Endothelial cell of umbilical vein (primary cell): Measurements from ENCODE around the gene EIF2B5. TPM values are rescaled to one million over a fixed set of nuclear protein-coding genes. Genes with fewer than 3 reads are reported as not detected.

Source experiments
- BruUV-seq: library from RNA; stranded (reverse); fragments of 400-500 nt; replicated peaks from 2 replicates; lab custom pipeline; 2021; lab: Mats Ljungman, UMichigan
- CTCF ChIA-PET: fragments of 300-600, 350-600 bp; sonication (Branson Sonifier 250); formaldehyde crosslinking; loops from one replicate; lab custom pipeline; 2021; ENCODE audit warnings: antibody characterized with exemption, inconsistent platforms; lab: Charles Lee
- POLR2A ChIA-PET: fragments of 300-600, 350-600 bp; sonication (Branson Sonifier 250); formaldehyde crosslinking; loops from one replicate; lab custom pipeline; 2021; ENCODE audit warnings: antibody characterized with exemption, inconsistent platforms; lab: Charles Lee
- DNase-seq: peaks from one replicate; pipeline ENCODE4 v3.0.0-alpha.2; 2011; ENCODE audit warnings: low read depth, low spot score
- FAIRE-seq: peaks from 2 replicates; lab custom pipeline; 2011; peaks lifted over from hg19 to GRCh38; lab: Jason Lieb, UNC
- H2AFZ ChIP-seq: 2 replicates; pipeline ENCODE4 v1.6.0; 2012; ENCODE audit warnings: low read depth, low read length, control low read depth, inconsistent platforms
- H3K27ac ChIP-seq: 2 replicates; pipeline ENCODE4 v1.5.1; 2011; ENCODE audit warnings: low read depth, mild to moderate bottlenecking, control low read depth, low read length, moderate library complexity; ENCODE audit not compliant: insufficient read depth
- H3K27me3 ChIP-seq, 2 experiments: 2 replicates each; pipeline versions ENCODE4 v1.6.0 to v1.6.1; 2011; ENCODE audit warnings: low read length in 2 of 2, mixed read lengths in 1 of 2; ENCODE audit not compliant: control insufficient read depth in 2 of 2, insufficient read depth in 2 of 2
- H3K36me3 ChIP-seq, 2 experiments: 2 replicates in 1 of 2; 3 replicates in 1 of 2; pipeline ENCODE4 v1.5.1; 2011; ENCODE audit warnings: low read length in 2 of 2, mild to moderate bottlenecking in 1 of 2, moderate library complexity in 1 of 2; ENCODE audit not compliant: control insufficient read depth in 2 of 2, insufficient read depth in 2 of 2; ENCODE audit errors: extremely low read depth in 1 of 2
- H3K4me1 ChIP-seq: 3 replicates; pipeline ENCODE4 v1.5.1; 2011; ENCODE audit warnings: mild to moderate bottlenecking, low read length; ENCODE audit not compliant: control insufficient read depth, insufficient read depth; ENCODE audit errors: extremely low read depth
- H3K4me2 ChIP-seq: 2 replicates; pipeline ENCODE4 v1.6.1; 2011; ENCODE audit warnings: low read length, control low read depth, mixed read lengths; ENCODE audit not compliant: insufficient read depth
- H3K4me3 ChIP-seq, 3 experiments: fragments of 200-600 bp in 1 of 3; sonication (generic), shearing (Covaris generic) in 1 of 3; replicated peaks in 1 of 3; 2 replicates each; pipeline ENCODE4 v1.5.1; 2011 to 2016; ENCODE audit warnings: control low read depth in 3 of 3, low read length in 3 of 3, mild to moderate bottlenecking in 2 of 3, inconsistent platforms in 1 of 3, low read depth in 1 of 3, moderate library complexity in 1 of 3; ENCODE audit not compliant: insufficient read depth in 1 of 3
- H3K79me2 ChIP-seq: 2 replicates; pipeline ENCODE4 v1.6.0; 2012; ENCODE audit warnings: low read length, inconsistent platforms; ENCODE audit not compliant: control insufficient read depth, insufficient read depth
- H3K9ac ChIP-seq: replicated peaks from 2 replicates; pipeline ENCODE3; 2011; ENCODE audit warnings: low read length, control low read depth; ENCODE audit not compliant: insufficient read depth; ENCODE audit errors: extremely low read depth
- H3K9me1 ChIP-seq: replicated peaks from 3 replicates; pipeline ENCODE4 v1.6.0; 2011; ENCODE audit warnings: mild to moderate bottlenecking, low read length; ENCODE audit not compliant: control insufficient read depth, insufficient read depth; ENCODE audit errors: extremely low read depth
- H3K9me3 ChIP-seq: replicated peaks from 2 replicates; pipeline ENCODE4 v1.5.1; 2012; ENCODE audit warnings: low read length, inconsistent platforms; ENCODE audit not compliant: control insufficient read depth, insufficient read depth
- H4K20me1 ChIP-seq: replicated peaks from 2 replicates; pipeline ENCODE3; 2011; ENCODE audit warnings: mild to moderate bottlenecking, low read length; ENCODE audit not compliant: control insufficient read depth, insufficient read depth; ENCODE audit errors: extremely low read depth
- EZH2 ChIP-seq: IDR thresholded peaks from 2 replicates; pipeline ENCODE4 v1.6.1; 2012; ENCODE audit warnings: borderline replicate concordance, low read depth, mild to moderate bottlenecking, moderate library complexity, low read length, inconsistent platforms; ENCODE audit not compliant: severe bottlenecking
- FOS ChIP-seq: IDR thresholded peaks from 2 replicates; pipeline ENCODE4 v1.6.1; 2011; ENCODE audit warnings: mild to moderate bottlenecking, low read length, moderate library complexity, borderline replicate concordance; ENCODE audit not compliant: insufficient read depth
- GATA2 ChIP-seq: IDR thresholded peaks from 2 replicates; pipeline ENCODE4 v1.7.0; 2011; ENCODE audit warnings: low read depth, mild to moderate bottlenecking, moderate library complexity, mixed read lengths, low read length; ENCODE audit not compliant: insufficient read length, insufficient read depth
- JUN ChIP-seq: IDR thresholded peaks from 2 replicates; pipeline ENCODE4 v1.6.1; 2011; ENCODE audit warnings: borderline replicate concordance, low read depth; ENCODE audit not compliant: insufficient read length, insufficient read depth
- MYC ChIP-seq: IDR thresholded peaks from one replicate; pipeline ENCODE4 v1.6.1; 2011; ENCODE audit warnings: mild to moderate bottlenecking, low read depth, low read length
- POLR2A ChIP-seq: IDR thresholded peaks from 2 replicates; pipeline ENCODE4 v1.6.1; 2012; ENCODE audit warnings: low read depth, mild to moderate bottlenecking, control low read depth, low read length
- POLR2AphosphoS5 ChIP-seq: IDR thresholded peaks from 2 replicates; pipeline ENCODE4 v1.6.1; 2012; ENCODE audit warnings: low read depth, mild to moderate bottlenecking, control low read depth, low read length, moderate library complexity; ENCODE audit not compliant: insufficient read depth
- dilution Hi-C: fragments of 300-500 bp; cut with MboI; formaldehyde crosslinking; loops from one replicate; pipeline ENCODE4 v1.15.0; 2019; ENCODE audit warnings: low sequenced_read_pairs; ENCODE audit not compliant: extremely low pct_ligation_motif_present
- intact Hi-C: fragments of 100-400 bp; cut with micrococcal nuclease; formaldehyde crosslinking; loops from one replicate; pipeline ENCODE4 v1.10.0; 2022
- polyA plus RNA-seq, 4 experiments: library from polyadenylated mRNA; depleted of rRNA in 3 of 4; stranded (reverse) in 3 of 4; unstranded in 1 of 4; fragments of >200 nt; gene quantifications; 2 replicates each; pipeline versions ENCODE4 v1.2.1 to v1.2.3, GENCODE V29; 2011 to 2012; ENCODE audit warnings: missing spikeins in 1 of 4
- total RNA-seq: library from RNA; stranded (reverse); gene quantifications from 2 replicates; pipeline ENCODE4 v1.2.3, GENCODE V29; 2021
- TF ChIP-seq, protein P1 (sequence below), 2 donors: IDR thresholded peaks; 1 replicate in 1 of 2; 2 replicates in 1 of 2; pipeline ENCODE4 v1.5.1; 2011; ENCODE audit warnings: low read length in 2 of 2, mild to moderate bottlenecking in 2 of 2, moderate library complexity in 2 of 2, control low read depth in 1 of 2, inconsistent platforms in 1 of 2, low read depth in 1 of 2; ENCODE audit not compliant: insufficient read depth in 1 of 2; ENCODE audit errors: extremely low read depth in 1 of 2
- TF ChIP-seq, protein P2 (sequence below): IDR thresholded peaks from 2 replicates; pipeline ENCODE4 v1.6.1; 2011; ENCODE audit not compliant: insufficient read depth, insufficient read length

Gene EIF2B5
- total and polyA plus RNA-seq, 2 donors (not counting 3 experiments of a cell fraction or from before 2014, with no cell fraction given): 42.7 to 44.7 TPM

- Histone ChIP-seq H3K9ac (no peak overlapping the region), H3K36me3 (no peaks in the 10 kb centered on the region), H3K9me3 (no peaks in the 10 kb centered on the region), H3K4me3 (no peak overlapping the region), H3K4me2 (no peak overlapping the region), H3K79me2 (no peaks in the 10 kb centered on the region), H4K20me1 (no peaks in the 10 kb centered on the region), H3K9me1 (no peaks in the 10 kb centered on the region), H3K27ac (no peak overlapping the region), H3K27me3 (peaks cover 0 to 3% of the 10 kb centered on the region in 2 experiments), H2AFZ (no peak overlapping the region), H3K4me1 (no peaks in the 10 kb centered on the region)
- POLR2A ChIA-PET: no interaction called here
- BruUV-seq: no TSS peak
- no peak for TF ChIP-seq POLR2A
- no peak for TF ChIP-seq JUN
- no peak for FAIRE-seq
- DNase-seq: no peak
- intact Hi-C loops (no loop called here), dilution Hi-C loops (no loop called here)
- CTCF ChIA-PET: interaction anchor here (1.5 kb wide), 1 partner anchor 12 kb away, joined by 4 read pairs; no protein-coding TSS in a partner anchor
Measured at GRCh38 chr3:184099806-184100686, 35.1 kb upstream of the EIF2B5 start.

- FAIRE-seq: no peak
- Histone ChIP-seq H3K4me2 (no peak overlapping the region), H3K27me3 (peaks cover 2 to 11% of the 10 kb centered on the region in 2 experiments), H3K9me1 (no peaks in the 10 kb centered on the region), H3K79me2 (no peaks in the 10 kb centered on the region), H3K9me3 (no peaks in the 10 kb centered on the region), H2AFZ (no peak overlapping the region), H3K4me3 (no peak overlapping the region), H4K20me1 (no peaks in the 10 kb centered on the region), H3K36me3 (no peaks in the 10 kb centered on the region), H3K27ac (no peak overlapping the region), H3K9ac (no peak overlapping the region), H3K4me1 (no peaks in the 10 kb centered on the region)
- dilution Hi-C loops (no loop called here), intact Hi-C loops (no loop called here)
- TF ChIP-seq JUN: no peak
- TF ChIP-seq POLR2A: no peak
- no peak for TF ChIP-seq GATA2
- no peak for TF ChIP-seq MYC
- TF ChIP-seq POLR2AphosphoS5: no peak
- TF ChIP-seq, protein P1, sequence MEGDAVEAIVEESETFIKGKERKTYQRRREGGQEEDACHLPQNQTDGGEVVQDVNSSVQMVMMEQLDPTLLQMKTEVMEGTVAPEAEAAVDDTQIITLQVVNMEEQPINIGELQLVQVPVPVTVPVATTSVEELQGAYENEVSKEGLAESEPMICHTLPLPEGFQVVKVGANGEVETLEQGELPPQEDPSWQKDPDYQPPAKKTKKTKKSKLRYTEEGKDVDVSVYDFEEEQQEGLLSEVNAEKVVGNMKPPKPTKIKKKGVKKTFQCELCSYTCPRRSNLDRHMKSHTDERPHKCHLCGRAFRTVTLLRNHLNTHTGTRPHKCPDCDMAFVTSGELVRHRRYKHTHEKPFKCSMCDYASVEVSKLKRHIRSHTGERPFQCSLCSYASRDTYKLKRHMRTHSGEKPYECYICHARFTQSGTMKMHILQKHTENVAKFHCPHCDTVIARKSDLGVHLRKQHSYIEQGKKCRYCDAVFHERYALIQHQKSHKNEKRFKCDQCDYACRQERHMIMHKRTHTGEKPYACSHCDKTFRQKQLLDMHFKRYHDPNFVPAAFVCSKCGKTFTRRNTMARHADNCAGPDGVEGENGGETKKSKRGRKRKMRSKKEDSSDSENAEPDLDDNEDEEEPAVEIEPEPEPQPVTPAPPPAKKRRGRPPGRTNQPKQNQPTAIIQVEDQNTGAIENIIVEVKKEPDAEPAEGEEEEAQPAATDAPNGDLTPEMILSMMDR (IDR thresholded peaks at IDR 0.05; ENCODE audit: extremely low read depth in 1 of 2, insufficient read depth in 1 of 2, low read depth in 1 of 2, low read length in 2 of 2): no peak
- TF ChIP-seq, protein P2, sequence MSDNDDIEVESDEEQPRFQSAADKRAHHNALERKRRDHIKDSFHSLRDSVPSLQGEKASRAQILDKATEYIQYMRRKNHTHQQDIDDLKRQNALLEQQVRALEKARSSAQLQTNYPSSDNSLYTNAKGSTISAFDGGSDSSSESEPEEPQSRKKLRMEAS: no peak
- no peak for TF ChIP-seq FOS
- no peak for TF ChIP-seq EZH2
- DNase-seq: no peak
- POLR2A ChIA-PET: no interaction called here
- no TSS peak for BruUV-seq
- CTCF ChIA-PET: interaction anchor here (1.0 kb wide), 1 partner anchor 14 kb away, joined by 3 read pairs; no protein-coding TSS in a partner anchor
Measured at GRCh38 chr3:184110316-184110725, 24.8 kb upstream of the EIF2B5 start.
